GM12865 (cell line): ENCODE data around the gene SMARCC1.
A peak's percentile ranks its signal among the peaks of the same experiment; 100 is the strongest.

Experiments
- DNase-seq: peaks from one replicate; pipeline ENCODE4 v3.0.0; 2010; ENCODE audit warnings: low read depth
- H3K4me3 ChIP-seq: 2 replicates; pipeline ENCODE4 v1.5.1; 2011; ENCODE audit warnings: mild to moderate bottlenecking, low read depth, low read length, control low read depth
- TF ChIP-seq, protein P1 (sequence below): IDR thresholded peaks from 2 replicates; pipeline ENCODE4 v1.5.1; 2011; ENCODE audit warnings: low read length, control low read depth, low read depth, inconsistent platforms; ENCODE audit not compliant: insufficient read depth; ENCODE audit errors: missing control alignments

Gene SMARCC1

DNA sequence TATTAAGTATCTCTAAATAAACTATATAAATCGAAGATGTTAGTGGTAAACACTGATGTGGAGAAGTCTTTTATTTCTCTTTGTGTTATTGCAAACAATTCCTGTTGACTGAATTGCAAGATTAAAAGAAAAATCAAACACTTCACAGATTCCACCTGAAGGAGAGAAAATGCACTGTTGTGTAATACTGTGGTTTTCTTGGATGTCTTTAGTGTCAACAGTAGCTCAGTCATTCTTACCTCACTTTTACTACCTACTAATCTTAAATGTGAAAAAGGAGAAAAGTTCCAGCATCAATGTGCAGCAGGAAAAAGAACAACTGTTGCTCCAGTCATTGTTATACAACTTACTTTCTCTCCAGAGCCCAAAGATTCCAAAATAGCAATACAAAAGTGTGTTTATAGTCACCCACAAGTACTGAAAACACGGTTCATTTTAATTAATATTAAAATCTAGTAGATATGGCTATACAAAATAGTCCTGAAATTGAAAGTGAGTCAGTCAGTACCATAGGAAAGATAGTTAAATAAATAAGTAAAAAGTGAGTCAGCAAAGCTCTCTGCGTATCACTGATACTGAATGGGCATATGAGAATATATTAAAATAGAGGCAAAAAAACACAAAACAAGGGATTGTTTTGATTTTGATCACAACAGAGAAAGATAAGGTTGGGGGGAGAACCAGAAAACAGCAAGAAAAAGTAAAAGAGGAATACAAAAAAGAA, 112.5 kb downstream of the SMARCC1 start:
- DNase-seq, result no peak
- H3K4me3 ChIP-seq, result no peak overlapping the region
- TF ChIP-seq, protein P1, sequence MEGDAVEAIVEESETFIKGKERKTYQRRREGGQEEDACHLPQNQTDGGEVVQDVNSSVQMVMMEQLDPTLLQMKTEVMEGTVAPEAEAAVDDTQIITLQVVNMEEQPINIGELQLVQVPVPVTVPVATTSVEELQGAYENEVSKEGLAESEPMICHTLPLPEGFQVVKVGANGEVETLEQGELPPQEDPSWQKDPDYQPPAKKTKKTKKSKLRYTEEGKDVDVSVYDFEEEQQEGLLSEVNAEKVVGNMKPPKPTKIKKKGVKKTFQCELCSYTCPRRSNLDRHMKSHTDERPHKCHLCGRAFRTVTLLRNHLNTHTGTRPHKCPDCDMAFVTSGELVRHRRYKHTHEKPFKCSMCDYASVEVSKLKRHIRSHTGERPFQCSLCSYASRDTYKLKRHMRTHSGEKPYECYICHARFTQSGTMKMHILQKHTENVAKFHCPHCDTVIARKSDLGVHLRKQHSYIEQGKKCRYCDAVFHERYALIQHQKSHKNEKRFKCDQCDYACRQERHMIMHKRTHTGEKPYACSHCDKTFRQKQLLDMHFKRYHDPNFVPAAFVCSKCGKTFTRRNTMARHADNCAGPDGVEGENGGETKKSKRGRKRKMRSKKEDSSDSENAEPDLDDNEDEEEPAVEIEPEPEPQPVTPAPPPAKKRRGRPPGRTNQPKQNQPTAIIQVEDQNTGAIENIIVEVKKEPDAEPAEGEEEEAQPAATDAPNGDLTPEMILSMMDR, result no peak

DNA sequence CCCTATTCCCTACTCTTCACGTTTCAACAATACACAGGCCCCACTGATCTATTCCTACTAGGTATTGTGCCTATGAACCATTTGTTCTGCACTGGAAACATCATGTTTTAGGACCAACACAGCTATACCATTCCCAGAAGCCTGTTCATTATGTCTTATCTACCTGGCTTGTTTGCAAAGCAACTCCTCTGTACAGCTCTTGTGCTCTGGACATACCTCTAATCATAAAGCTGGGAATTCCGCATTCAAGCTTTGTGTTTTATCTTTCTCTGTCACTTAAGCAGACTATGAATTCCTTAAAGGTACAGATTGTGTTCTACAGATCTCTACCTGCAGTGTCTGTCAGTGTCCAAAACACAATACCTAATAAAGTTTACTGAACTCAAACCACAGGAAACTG, 115.6 kb downstream of the SMARCC1 start:
- DNase-seq, result no peak
- no peak overlapping the region for H3K4me3 ChIP-seq
- TF ChIP-seq, protein P1, result no peak

DNA sequence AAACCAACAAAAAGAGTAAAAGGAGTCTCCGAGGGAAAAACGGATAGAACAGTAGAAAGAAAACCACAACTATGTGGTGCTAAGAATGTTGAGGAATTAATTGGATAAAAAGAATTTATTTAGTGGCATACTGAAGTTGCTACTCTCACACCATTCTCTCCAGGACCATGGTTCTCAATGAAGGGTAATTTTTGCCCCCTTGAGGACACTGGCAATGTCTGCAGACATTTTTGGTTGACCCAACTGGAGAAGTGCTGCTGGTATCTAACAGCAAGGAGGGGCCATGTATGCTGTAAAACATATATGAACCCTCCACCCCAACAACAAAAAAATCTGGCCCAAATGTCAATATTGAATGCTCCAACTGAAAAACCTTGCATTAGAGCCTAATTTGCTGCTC, 117.2 kb downstream of the SMARCC1 start:
- TF ChIP-seq, protein P1, result peak; percentile 15
- no peak overlapping the region for H3K4me3 ChIP-seq
- peak; percentile 28 for DNase-seq

DNA sequence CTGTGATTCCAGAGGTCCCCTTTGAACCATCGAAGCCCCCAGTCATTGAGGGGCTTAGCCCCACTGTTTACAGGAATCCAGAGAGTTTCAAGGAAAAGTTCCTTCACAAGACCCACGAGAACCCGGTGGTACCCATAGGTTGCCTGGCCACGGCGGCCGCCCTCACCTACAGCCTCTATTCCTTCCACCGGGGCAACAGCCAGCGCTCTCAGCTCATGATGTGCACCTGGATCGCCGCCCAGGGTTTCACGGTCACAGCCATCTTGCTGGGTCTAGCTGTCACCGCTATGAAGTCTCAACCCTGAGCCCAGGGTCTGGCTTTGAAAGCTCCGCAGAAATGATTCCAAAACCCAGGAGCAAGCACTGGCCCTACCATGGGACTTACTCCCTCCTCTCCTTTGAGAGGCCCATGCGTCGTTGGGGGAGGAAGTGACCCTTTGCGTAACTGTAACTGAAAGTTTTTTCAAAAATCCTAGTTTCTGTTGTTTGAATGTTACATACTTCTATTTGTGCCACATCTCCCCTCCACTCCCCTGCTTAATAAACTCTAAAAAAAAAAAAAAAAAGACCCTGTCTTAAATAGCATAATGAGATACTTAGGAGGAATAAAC, 118.0 kb downstream of the SMARCC1 start:
- H3K4me3 ChIP-seq, result no peak overlapping the region
- TF ChIP-seq, protein P1, result no peak
- no peak for DNase-seq

DNA sequence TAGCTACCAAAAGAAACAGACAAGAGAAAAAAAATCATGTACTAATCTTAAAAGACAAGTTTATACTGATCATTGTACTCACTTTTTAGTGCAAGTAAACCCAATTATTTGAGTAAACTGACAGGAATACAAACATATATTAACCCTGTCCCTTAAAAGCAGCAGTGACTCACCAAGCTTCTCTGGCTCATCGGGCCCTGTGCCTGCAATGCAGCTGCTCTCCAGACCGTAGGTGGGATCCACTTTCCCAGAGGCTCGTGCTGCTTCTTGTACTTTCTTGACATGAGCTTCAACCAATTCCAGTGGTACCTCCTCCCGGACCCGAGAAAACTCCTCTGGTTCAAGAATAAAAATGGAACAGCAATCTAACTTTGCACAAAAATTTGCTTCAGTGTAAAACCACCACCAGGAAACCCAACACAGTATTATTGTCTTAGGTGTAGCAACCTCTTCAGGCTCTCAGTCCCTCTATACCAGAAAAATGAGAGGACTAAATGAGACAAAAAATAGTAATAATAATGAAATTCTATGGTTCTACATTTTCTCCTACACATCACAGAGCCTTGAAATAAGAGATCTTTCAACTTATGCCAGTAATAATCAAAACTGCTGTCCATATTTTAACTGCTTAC, 120.5 kb downstream of the SMARCC1 start:
- TF ChIP-seq, protein P1, result no peak
- DNase-seq, result no peak
- H3K4me3 ChIP-seq, result no peak overlapping the region

DNA sequence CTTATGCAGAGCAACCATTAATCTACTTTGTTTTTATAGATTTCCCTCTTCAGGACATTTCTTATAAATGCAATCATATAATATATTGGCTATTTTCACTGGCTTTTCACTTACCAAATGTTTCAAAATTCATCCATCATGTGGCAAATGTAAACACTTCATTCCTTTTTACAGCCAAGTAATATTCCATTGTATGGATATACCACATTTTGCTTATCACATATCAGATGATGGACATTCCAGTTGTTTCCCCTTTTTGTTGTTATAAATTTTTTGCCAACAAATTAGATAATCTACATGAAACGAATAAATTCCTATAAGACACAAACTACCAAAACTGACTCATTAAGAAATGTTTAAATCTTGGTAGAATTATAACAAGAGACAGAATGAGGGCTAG, 123.2 kb downstream of the SMARCC1 start:
- no peak for DNase-seq
- TF ChIP-seq, protein P1, result no peak
- no peak overlapping the region for H3K4me3 ChIP-seq
